ENCODE results near the gene AKT2.
"Not testable (repeated sequence)": the region's sequence is repeated elsewhere in the genome, so short reads cannot be mapped to it uniquely, and the experiment has no call there.

The AKT2 gene

GRCh38 chr19:40224342-40225150, 60.6 kb downstream of the AKT2 start:
- CTCF ChIA-PET = interaction anchor here (1.1 to 3.4 kb wide), 2 partner anchors 22 to 84 kb away, joined by 5 to 37 read pairs; no protein-coding TSS in a partner anchor
- POLR2A ChIA-PET = interaction anchor here (0.7 kb wide), 1 partner anchor 31 kb away, joined by 3 read pairs; no protein-coding TSS in a partner anchor
- TF ChIP-seq CTCF (IDR thresholded peaks at IDR 0.05; ENCODE audit: insufficient read depth, low read length, missing control alignments) = no peak
- H3K4me3 ChIP-seq (ENCODE audit: low read depth, low read length) = no peak overlapping the region
- DNase-seq (ENCODE audit: low read depth, low spot score) = no peak

DNA sequence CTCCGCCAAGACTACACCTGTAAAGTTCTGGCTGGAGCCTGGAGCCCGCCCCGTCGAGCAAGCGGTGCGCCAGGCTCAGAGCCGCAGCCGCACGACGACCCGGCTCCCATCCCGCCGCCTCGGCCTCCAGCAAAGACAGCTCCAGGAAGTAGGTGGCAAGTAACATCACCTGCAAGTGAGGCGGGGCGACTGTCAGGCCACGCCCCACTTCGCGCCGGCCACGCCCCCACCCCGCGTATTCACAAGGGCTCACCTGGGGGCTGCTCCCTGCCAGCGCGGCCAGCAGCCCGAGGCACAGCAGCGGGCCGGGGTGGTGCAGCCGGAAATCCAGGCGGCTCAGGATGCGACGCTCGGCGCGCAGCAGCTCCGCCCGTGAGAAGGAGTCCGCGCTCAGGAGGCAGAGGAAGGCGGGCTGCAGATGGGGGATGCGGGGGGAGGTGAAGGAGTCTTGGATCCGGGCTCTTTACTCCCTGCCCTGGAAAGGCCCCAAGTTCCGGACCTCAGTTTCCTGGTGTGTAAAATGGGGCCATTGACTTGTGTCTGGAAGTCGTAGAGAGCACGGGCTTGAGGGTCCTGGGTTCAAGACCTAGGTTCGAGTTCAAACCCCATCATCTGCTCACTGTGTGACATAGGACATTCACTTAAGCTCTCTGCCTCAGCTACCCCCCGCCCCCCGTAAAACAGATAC, 61.9 kb downstream of the AKT2 start:
- CTCF ChIA-PET = interaction anchor here (0.9 to 3.4 kb wide), 5 partner anchors 17 to 89 kb away, joined by 3 to 37 read pairs (median 4); no protein-coding TSS in a partner anchor
- TF ChIP-seq CTCF (IDR thresholded peaks at IDR 0.05; ENCODE audit: insufficient read depth, low read length, missing control alignments) = no peak
- DNase-seq (ENCODE audit: low read depth, low spot score) = no peak
- no peak overlapping the region for H3K4me3 ChIP-seq (ENCODE audit: low read depth, low read length)
- POLR2A ChIA-PET = no interaction called here

GRCh38 chr19:40221858-40222619, 63.1 kb downstream of the AKT2 start:
- ChIA-PET POLR2A (no interaction called here), CTCF (interaction anchor here (0.7 to 3.4 kb wide), 9 partner anchors 16 to 87 kb away, joined by 3 to 44 read pairs (median 4); no protein-coding TSS in a partner anchor)
- peak; percentile 58 for TF ChIP-seq CTCF (IDR thresholded peaks at IDR 0.05; ENCODE audit: insufficient read depth, low read length, missing control alignments)
- DNase-seq (ENCODE audit: low read depth, low spot score) = peak; percentile 53
- H3K4me3 ChIP-seq (ENCODE audit: low read depth, low read length) = no peak overlapping the region

GRCh38 chr19:40220674-40221073, 64.5 kb downstream of the AKT2 start:
- no peak overlapping the region for H3K4me3 ChIP-seq (ENCODE audit: low read depth, low read length)
- CTCF ChIA-PET = interaction anchor here (0.8 to 2.8 kb wide), 15 partner anchors 8 to 93 kb away, joined by 3 to 44 read pairs (median 4); no protein-coding TSS in a partner anchor
- no peak for DNase-seq (ENCODE audit: low read depth, low spot score)
- TF ChIP-seq CTCF (IDR thresholded peaks at IDR 0.05; ENCODE audit: insufficient read depth, low read length, missing control alignments) = no peak
- POLR2A ChIA-PET = no interaction called here

- ChIA-PET POLR2A (no interaction called here), CTCF (interaction anchor here (1.0 to 2.8 kb wide), 10 partner anchors 9 to 83 kb away, joined by 3 to 44 read pairs (median 5); no protein-coding TSS in a partner anchor)
- no peak for DNase-seq (ENCODE audit: low read depth, low spot score)
- no peak for TF ChIP-seq CTCF (IDR thresholded peaks at IDR 0.05; ENCODE audit: insufficient read depth, low read length, missing control alignments)
- no peak overlapping the region for H3K4me3 ChIP-seq (ENCODE audit: low read depth, low read length)
Observed at GRCh38 chr19:40219721-40220276, 65.3 kb downstream of the AKT2 start.

DNA sequence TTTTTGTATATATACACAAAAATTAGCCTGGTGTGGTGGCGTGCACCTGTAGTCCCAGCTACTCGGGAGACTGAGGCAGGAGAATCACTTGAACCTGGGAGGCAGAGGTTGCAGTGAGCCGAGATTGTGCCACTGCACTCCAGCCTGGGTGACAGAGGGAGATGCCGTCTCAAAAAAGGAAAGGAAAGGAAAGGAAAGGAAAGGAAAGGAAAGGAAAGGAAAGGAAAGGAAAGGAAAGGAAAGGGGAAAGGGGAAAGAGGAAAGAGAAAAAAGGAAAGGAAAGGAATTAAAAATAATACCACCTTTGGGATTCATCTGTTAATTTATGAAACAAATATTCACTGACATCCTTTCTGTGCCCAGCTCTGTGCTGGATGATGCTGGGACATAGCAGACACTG, 66.1 kb downstream of the AKT2 start:
- CTCF ChIA-PET = interaction anchor here (1.0 to 3.4 kb wide), 7 partner anchors 9 to 78 kb away, joined by 3 to 35 read pairs (median 6); no protein-coding TSS in a partner anchor
- POLR2A ChIA-PET; H3K4me3 ChIP-seq (ENCODE audit: low read depth, low read length); DNase-seq (ENCODE audit: low read depth, low spot score): not testable (repeated sequence)
